ENCODE measurements around the gene MMD2.

MMD2 gene

DNA sequence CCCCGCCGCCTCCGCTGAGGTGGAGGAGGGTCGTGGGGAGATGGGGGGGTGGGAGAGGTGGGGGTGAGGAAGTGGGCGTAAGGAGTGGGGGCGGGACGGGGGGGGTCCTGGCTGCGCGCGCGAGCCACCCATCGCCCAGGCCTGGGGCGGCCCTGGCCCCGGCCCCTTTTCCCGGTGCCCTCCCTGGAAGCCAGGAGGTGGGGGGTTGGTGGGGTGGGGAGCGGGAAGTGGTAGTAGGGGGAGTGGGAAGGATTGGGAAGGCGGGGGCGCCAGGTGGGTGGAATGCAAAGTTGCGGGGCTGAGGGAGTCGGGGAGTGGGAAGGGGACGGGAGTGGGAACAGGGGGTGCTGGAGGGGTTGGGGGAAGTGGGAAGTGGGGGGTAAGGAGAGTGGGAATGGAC lies 319 bp upstream of the MMD2 start:
- DNase-seq (ENCODE audit: low read depth, low spot score): no peak

DNA sequence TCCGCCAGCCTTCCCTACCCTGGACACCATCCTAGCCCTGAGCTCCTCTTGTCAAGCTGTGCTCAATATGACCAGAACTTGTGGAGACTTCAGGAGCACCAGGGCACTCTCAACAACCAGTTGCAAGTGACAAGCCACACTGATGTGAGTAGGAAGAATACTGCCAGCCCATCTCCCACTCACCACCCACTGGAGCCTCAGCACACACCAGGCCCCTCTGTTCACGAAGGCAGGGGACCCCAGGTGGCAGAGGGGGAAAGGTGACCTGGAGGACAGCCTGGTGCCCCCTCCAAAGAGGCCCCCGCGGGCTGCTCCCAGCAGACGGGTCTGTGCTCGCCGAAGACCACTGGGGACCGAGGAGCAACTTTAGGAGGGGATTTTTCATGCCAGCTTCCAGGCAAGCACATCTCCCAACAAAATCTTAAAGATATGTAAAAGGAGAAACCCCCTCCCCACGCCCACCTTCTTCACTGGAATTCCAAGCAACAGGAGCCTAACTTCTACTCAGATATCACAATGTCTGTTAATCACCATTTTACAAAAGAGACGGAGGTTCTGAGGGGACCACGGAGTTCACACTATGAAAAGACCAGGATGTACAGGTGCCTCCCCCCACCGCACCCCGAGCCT lies 1.0 kb downstream of the MMD2 start:
- no peak for DNase-seq (ENCODE audit: low read depth, low spot score)

DNA sequence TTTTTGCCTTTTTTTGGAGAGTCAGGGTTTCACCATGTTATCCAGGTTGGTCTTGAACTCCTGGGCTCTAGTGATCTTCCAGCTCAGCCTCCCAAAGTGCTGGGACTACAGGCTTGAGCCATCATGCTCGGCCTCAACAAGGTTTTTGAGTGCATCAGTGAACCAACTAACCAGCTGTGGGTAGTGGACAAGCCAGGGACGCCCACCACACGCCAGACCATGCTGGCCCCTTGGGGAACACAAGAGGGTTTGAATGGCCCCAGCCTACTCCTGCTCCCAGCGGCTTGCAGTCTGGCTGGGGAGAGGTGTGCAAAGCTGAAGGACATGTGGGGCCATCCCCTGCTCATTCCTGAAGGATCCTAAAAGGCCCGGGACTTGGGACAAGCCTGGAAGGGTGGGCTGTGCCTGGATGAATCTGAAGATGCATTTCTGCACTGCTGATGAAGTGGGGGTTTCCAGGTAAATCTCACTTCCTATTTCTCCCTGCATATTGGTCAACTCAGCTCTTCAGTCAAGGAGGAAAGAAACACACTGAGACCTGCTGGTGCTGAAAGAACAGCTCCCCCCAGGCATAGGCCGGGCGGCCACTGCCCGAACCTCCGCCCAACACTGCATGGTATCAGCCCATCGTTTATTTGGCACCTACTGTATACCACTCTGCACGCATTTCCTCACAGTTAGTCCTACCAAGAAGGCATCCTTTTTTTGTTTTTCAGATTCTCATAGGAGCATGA lies 6.9 kb downstream of the MMD2 start:
- no peak for DNase-seq (ENCODE audit: low read depth, low spot score)

DNA sequence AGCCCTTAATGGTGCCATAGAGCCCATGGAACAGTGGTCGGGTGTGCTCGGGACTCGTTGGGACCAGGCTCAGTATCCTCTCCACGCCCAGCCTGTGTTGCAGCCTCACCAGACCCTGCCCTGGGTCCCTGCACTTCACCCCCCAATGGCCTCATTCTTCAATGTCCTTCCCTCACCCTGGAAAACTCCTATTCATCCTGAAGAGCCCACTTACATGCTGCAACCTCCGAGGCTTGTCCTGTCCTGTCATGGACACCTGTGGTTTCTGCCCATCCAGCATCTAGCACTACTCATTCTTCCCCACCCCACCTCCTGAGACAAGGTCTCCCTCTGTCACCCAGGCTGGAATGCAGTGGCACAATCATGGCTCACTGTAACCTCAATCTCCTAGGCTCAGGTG lies 7.7 kb downstream of the MMD2 start:
- no peak for DNase-seq (ENCODE audit: low read depth, low spot score)

DNA sequence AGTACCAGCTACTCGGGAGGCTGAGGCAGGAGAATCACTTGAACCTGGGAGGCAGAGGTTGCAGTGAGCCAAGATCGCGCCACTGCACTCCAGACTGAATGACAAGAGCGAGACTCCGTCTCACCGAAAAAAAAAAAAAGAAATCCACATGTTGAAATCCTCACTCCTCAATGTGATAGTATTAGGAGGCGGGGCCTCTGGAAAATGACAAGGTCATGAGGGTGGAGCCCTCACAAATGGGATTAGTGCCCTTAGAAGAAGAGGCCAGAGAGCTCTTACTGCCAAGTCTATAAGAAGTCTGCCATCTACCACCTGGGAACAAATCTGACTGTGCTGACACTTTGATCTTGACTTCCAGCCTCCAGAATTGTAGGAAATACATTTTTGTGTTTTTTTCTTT lies 10.6 kb downstream of the MMD2 start:
- no peak for DNase-seq (ENCODE audit: low read depth, low spot score)

DNA sequence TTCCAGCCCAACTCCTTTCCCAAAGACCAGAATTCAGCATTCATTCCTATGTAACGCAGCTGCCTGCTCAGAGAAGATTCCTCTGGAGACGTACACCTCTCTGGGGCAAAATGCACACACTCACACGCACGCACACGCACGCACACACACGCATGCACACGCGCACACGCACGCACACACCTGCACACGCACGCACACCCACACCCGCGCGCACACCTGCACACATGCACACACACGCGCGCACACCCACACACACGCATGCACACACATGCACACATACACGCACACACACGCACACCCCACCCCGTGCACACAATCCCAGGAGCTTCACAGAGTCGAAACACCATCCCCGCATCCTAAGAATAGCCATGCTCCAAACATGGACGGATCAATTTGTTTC lies 13.0 kb downstream of the MMD2 start:
- no peak for DNase-seq (ENCODE audit: low read depth, low spot score)

DNA sequence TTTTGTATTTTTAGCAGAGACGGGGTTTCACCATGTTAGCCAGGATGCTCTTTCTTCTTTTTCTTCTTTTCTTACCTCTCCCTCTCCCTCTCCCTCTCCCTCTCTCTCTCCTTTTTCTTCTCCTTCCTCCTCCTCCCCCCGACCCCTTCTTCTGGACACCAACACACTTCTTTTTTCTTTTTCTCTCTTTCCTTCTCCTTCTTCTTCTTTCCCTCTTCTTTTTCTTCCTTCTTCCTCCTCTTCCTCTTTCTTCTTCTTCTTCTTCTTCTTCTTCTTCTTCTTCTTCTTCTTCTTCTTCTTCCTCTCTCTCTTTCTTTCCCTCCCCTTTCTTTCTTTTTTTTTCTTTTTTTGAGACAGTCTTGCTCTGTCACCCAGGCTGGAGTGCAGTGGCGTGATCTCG lies 14.0 kb downstream of the MMD2 start:
- no peak for DNase-seq (ENCODE audit: low read depth, low spot score)

DNA sequence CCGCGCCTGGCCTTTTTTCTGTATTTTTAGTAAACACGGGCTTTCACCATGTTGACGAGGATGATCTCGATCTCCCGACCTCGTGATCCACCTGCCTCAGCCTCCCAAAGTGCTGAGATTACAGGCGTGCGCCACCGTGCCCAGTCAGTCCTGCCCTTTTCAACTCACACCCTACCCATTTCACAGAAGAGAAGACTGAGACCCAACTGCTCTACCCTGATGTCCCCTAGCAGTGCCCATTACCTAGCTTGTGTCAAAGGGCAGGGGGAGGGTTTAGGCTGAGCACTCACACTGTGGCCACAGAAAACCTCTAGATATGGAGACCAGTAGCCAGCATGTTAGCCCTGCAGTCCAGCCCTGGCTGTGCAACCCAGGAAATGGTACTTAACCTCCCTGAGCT lies 15.7 kb downstream of the MMD2 start:
- no peak for DNase-seq (ENCODE audit: low read depth, low spot score)

DNA sequence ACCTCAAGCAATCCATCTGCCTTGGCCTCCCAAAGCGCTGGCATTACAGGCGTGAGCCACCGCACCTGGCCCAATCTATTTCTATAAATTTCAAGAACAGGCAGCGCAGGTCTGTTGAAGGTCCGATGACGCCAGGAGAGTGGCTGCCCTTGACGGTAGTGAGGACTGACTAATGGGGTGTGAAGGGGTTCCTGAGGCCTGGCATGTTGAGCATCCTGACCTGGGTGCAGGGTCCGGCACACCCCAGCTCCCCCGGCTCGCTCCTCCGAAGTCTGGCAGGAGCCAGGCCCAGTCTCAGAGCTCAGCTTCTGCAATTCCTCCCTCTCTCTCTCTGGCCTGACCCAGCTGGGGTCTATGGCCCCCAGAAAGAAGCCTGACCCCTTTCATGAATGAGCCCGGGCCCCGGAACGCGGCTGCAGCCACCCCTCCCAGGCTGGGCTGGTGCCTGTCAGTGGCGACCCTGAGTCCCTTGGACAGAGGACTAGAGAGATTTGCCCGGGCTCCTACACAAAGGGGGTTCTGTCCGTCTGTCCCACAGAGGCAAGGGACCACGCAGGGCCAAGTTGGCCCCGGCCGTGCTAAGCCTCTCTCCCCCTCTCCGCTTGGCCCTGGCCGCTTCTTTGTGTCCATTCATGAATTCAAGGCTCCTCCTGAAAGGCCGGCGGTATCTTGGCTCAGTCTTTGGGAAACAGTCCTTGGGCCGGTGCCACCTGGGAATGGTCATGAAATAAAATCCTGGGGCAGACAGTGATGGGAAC lies 18.8 kb downstream of the MMD2 start:
- no peak for DNase-seq (ENCODE audit: low read depth, low spot score)

DNA sequence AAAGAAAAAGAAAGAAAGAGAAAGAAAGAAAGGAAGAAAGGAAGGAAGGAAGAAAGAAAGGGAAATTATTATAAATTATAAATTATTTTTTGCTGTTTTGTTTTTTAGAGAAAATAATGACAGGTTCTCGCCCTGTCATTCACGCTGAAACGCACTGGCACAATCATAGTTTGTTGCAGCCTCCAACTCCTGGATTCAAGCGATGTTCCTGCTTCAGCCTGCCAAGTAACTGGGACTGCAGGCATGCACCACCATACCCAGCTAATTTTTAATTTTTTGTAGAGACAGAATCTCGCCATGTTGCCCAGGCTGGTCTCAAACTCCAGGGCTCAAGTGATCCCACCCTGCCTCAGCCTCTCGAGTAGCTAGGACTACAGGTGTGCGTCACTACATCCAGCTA lies 21.6 kb downstream of the MMD2 start:
- DNase-seq (ENCODE audit: low read depth, low spot score): no peak

DNA sequence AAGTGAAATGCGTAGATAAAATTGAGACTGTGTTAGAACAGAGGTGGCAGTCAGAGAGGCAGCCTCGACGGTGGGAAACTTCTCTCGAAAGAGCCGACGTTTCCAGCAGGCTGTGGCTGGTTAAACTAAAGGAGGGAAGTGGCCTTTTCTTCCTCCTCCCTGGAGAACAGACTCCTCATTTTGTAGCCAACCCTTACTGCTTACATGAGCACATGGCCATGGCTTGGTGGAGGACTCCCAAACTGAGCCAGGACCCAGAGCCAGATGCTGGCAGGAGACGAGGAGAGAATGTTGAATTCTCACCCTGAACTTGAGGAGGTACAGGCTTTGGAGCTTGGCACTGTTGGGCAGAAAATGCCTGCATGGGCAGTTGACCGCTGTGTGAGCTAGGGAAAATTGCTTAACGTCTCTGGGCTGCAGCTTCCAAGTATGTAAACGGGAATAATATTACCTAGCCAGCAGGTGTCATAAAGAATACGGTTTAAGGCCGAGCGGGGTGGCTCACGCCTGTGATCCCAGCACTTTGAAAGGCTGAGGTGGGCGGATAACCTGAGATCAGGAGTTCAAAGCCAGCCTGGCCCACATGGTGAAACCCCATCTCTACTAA lies 24.5 kb downstream of the MMD2 start:
- DNase-seq (ENCODE audit: low read depth, low spot score): no peak

DNA sequence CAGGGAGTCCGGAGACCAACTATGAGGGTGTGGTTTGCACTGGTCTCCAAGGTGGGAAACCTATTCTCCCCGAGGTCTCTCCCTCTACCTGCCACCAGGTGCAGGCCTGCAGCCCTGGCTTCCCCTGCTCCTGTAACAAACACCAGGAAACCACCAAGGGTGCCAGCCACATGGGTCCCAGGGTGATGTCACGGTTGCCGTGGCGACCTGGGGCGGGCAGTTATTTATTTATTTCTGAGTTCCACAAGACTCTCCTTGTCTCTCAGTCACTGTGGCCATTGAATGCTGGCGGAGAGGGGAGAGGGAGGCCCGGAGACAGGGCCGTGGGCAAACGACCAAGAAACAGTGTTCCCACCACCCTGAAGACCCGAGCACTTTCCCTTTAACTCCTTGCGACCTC lies 27.0 kb downstream of the MMD2 start:
- DNase-seq (ENCODE audit: low read depth, low spot score): no peak

DNA sequence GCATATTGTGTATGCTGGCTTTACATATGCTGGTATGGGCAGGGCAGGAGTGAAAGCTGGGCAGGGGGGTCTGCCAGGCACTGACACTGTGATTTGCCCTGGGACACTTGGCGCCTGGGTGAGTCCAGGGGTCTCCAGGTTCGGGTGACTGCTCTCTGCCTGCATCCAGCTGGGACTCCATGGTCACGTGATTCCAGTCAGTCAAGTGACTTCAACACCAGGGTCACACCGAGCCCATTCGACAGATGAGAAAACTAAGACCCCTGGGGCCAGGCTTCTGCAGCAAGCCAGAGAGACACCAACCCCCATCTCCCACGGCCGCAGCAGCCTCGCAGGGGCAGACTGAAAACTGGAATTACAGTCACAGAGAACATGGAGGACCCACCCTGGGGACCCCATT lies 30.0 kb downstream of the MMD2 start:
- DNase-seq (ENCODE audit: low read depth, low spot score): no peak

DNA sequence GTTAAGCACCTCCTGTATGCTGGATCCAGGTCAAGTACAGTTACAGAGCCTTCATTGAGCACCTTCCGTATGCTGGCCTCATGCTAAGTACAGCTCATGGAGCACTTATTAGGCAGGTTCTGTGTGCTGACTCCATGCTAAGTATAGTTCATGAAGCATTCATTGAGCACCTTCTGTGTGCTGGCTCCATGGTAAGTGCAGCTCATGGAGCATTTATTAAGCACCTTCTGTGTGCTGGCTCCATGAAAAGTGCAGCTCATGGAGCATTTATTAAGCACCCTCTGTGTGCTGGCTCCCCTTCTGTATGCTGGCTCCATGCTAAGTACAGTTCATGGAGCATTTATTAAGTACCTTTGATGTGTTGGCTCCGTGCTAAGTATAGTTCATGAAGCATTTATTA lies 30.5 kb downstream of the MMD2 start:
- no peak for DNase-seq (ENCODE audit: low read depth, low spot score)

DNA sequence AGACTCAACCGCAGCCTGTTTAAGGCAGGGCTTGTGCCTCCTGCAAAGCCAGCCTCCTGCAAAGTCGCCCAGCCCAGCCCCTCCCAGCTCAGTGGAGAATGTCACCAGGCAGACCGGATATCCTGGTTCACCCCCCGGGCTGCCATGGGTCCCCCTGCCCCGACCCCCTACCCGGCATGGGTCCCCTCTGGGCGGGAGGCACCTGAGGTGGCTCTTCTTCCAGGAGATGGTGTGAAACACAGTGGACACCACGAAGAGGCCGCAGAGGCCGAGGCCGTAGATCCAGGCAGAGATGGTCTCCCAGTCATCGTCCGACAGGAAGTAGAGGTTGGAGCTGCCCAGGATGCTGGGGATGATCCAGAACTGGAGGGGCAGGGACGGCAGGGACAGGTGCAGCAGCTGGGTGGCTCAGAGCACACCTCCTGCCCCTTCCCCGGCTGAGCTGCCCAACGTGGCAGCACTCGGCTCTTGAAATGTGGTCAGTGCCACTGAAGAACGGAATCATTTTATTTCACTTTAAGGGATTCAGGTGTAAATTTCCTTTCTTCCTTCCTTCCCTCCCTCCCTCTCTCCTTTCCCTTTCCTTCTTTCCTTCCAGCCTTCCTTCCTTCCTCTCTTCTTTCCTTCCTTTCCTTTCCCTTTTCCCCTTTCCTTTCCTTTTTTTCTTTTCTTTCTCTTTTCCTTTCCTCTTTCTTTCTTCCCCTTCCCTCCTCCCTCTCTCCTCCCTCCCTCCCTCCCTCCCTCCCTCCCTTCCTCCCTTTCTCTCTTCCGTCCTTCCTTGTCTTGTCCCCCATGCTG lies 38.8 kb downstream of the MMD2 start:
- no peak for DNase-seq (ENCODE audit: low read depth, low spot score)

DNA sequence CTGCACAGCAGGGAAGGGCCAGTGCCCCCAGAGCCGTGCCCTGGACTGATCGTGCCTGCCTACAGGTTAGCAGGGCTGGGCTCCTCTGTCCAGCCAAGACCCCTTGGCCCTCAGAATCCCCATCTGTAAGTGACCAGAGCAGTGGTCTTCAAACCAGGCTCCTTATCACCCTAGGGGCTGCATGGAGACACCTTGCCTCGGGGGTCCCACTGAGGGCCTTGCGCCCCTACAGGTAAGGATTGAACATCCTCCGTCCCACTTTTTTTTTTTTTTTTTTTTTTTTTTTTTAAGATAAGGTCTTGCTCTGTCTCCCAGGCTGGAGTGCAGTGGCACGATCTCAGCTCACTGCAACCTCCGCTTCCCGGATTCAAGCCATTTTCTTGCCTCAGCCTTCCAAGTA lies 42.9 kb downstream of the MMD2 start:
- DNase-seq (ENCODE audit: low read depth, low spot score): no peak

DNA sequence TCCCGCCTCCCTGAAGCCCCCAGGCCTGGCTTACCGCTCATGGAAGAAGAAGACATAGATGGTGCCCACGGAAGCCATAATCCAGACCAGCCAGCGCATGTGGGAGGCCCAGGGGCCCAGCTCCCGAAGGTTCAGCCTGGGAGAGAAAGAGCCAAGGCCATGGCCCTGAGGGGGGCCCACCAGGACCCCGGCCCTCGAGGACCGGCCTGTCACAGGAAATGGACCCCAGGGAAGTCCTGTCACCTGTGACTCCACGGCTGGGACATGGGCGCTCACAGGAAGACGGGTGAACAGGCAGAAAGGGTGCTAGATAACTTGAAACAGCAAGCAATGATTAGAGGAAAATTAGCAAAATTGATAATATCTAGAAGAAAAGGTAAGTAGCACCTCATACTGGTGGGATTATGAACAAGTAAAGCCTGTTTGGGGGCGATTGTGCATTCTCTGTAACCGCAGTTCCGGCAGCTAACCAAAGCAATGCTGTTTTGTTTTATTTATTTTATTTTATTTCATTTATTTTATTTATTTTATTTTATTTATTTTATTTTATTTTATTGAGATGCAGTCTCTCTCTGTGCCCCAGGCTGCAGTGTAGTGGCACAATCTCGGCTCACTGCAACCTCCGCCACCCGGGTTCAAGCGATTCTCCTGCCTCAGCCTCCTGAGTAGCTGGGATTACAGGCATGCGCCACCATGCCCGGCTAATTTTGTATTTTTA lies 47.7 kb downstream of the MMD2 start:
- no peak for DNase-seq (ENCODE audit: low read depth, low spot score)

DNA sequence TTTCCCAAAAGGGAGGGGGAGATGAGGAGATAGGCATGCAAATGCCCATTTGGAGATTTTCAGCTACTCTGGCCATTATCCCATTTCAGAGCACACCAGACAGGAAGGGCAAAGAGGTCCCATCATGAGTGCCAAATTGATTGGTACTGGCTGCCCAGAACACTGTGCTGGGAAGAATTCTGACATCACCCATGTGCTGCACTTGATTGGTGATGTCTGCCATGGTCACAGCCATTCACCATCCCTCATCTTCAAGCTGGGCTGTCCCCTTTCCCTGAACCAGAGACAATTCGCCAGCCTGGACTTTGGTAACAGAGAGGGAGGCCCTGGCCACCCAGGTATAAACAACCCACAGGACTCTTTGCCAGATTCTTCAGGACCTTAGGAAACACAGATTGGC lies 52.3 kb downstream of the MMD2 start:
- DNase-seq (ENCODE audit: low read depth, low spot score): no peak

DNA sequence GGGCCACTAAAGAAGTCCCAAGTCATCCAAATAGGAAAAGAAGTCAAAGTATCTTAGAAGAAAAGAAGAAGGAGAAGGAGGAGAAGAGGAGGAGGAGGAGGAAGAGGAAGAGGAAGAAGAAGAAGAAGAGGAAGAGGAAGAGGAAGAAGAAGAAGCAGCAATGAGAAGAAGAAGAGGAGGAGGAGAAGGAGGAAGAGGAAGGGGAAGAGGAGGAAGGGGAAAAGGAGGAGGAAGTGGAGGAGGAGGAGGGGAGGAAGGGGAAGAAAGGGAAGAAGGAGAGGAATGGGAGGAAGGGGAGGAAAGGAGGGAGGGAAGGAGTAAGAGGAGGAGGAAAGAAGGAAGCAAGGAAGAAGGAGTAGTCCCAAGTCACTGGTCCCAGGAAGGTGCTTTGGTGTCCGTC lies 53.8 kb downstream of the MMD2 start:
- DNase-seq (ENCODE audit: low read depth, low spot score): no peak

DNA sequence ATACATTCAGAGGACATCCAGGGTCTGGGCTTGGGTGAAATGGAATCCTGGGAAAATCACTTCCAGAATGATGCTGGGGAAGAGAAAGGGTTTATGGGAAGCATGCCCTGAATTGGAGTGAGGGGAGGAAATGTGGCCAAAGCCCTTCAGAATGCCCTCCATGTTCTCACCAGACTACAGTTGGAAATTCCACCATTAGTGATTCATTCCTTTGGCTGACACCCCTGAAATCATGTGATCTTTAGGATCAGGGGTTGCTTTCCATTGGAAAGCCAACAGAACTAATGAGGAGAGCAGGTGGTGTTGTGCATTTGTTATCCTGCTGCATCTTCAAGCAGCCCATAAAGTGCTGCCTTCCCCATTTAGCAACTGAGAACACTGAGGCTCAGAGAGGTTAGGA lies 54.6 kb downstream of the MMD2 start:
- DNase-seq (ENCODE audit: low read depth, low spot score): no peak

DNA sequence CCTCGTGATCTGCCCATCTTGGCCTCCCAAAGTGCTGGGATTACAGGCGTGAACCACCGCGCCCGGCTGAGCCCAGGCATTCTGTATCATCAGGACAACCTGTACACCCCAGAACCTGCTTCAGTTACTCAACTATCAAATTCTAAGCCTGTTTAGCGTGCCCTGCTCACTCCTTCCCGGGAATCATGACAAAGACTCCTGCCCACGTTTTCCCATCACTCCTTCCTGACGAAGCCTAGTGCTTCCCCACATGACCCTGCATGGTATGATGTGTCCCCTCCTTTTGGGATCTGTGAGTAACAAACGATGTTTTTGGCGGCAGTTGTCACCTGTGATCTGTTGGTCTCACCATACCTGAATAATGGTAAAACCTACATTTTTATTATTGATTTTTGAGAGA lies 63.2 kb downstream of the MMD2 start:
- no peak for DNase-seq (ENCODE audit: low read depth, low spot score)
